ENCODE results near the gene RAB17.
"Not testable (repeated sequence)": the region's sequence is repeated elsewhere in the genome, so short reads cannot be mapped to it uniquely, and the experiment has no call there.

Gene RAB17

DNA sequence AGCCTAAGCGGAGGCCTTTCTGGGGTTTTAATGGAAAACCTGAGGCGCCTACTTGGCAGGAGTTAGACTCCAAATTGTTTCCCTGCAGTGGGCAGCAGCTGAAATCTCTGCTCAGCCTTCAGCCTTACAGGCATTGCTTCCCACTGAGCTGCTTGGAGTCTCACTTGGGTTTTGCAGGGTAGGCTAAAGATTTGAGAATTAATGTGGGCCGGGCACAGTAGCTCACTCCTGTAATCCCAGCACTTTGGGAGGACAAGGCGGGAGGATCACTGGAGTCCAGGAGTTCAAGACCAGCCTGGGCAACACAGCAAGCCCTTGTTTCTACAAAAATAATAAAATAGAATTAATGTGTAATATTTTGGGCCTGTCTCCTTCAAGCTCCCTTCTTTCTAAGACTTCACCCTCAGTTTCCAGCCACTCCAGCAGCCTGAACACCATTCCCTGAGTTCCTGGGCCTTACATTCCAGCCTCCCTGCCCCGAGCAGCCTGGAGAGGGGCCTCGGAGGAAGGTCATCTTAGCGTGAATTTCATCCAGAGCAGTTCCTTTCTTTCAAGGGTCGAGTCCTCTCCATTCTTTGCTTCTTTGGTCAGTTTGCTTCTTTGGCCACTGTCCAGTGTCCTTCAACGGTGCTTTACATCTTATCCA lies 9.1 kb upstream of the RAB17 start:
- no peak for DNase-seq (ENCODE audit: low spot score)

GRCh38 chr2:237598468-237599208 lies 8.1 kb upstream of the RAB17 start:
- DNase-seq (ENCODE audit: low spot score) = no peak

DNA sequence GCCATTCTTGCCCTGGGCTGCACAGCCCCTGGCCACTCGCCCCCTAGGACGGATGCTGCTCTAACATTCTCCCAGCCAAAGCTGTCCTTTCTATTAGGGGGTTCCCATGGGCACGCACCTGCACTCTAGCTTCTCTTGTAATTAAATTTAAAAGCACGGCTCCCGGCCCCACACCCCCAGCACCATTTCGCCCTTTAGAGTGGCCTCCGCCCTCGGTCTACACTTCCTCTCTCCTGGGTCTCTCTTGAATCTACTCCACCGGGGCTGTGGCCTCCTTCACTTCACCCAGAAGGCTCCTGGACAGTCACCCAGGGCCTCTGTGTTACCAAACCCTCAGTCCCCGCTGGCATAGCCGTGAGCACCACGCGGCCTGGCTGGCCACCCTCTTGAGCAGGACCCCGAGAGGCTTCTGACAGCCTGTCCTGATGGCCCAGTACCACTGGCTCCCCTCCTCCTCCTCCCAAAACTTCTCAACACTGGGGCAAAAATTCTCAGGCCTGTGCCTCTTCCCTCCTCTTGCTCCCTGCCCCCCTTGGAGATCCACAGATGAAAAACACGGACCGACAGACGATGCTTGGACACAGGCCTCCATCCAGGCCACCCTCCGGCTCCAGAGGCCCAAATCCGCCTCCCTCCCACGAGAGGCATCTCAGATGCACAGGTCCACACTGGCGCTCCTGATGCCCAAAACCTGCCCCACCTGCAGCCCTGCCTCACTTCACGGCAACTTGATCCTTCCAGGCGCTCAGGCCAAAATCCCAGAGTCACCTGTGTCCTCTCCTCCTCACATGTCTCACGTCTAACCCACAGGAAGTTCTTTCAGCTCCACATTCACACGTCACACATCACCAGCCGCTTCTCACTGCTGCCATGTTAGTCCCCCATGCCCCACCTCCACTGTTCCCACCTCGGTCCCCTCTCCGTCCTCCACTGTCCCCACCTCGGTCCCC lies 6.9 kb upstream of the RAB17 start:
- DNase-seq (ENCODE audit: low spot score) = no peak

DNA sequence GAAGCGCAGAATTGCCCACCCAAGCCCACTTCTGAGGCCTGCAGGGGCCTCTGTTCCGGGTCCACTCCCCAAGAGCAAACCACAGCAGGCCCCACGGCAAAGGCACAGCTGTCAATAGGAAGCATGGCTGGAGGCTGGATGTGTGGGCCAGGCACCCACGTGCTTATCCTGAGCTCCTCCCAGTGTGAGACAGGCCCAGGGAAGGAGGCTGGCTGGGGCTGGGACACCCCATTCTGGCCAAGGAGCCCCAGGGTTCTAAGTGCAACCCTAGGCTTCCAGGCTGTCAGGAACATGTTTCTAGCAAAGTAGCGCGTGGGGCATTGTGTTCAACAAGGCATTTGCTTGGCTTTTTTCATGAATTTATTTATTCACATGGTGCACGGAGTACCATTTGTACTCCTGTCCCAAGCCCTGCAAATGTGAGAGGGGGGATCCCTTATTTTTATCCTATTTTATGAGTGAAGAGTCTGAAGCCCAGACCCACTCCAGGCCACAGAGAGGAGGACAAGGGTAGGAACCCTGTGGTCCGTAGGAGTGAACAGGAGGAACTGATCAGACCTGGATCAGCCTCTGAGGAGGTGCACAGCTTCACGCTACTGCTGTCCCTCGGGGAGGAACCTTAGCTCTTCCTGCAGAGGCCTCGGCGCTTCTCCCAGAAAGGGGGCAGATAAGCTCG lies 6.1 kb upstream of the RAB17 start:
- no peak for DNase-seq (ENCODE audit: low spot score)

DNA sequence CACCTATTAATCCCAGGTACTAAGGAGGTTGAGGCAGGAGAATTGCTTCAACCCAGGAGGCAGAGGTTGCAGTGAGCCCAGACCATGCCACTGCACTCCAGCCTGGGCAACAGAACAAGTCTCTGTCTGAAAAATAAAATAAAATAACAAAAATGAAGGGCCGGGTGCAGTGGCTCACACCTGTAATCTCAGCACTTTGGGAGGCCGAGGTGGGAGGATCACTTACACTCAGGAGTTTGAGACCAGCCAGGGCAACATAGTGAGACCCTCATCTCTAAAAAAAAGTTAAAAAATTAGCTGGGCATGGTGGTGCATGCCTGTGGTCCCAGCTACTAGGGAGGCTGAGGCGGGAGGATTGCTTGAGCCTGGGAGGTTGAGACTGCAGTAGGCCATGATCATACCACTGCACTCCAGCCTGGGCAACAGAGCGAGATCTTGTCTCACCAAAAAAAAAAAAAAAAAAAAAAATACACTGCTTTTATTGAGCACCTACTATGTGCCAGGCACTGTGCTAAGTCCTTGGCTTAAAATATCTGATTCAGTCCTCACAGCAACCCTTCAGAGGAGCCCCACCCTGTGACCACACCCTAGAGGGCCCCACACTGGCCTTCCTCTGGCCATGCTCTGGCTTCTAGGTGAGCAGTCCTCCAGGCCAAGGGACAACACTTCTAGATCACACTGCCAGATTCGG lies 5.4 kb upstream of the RAB17 start:
- not testable (repeated sequence) for DNase-seq (ENCODE audit: low spot score)

DNA sequence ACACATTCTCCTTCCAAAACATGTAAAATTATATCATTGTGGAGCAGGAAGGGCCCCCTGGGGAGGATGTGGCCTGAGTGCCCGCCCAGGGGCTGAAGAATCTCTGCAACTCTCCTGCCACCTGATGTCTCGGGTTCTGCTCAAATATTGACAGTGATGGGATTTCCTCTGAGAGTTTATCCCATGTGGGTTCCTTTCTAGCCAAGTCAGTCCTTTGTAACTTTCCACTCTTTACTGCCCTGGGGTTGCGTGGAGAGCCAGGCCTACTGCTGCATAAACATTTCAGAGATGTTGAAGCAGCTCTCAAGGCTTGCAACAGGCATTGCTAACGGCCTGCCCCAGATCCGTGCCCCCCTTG lies 4.0 kb upstream of the RAB17 start:
- no peak for DNase-seq (ENCODE audit: low spot score)

DNA sequence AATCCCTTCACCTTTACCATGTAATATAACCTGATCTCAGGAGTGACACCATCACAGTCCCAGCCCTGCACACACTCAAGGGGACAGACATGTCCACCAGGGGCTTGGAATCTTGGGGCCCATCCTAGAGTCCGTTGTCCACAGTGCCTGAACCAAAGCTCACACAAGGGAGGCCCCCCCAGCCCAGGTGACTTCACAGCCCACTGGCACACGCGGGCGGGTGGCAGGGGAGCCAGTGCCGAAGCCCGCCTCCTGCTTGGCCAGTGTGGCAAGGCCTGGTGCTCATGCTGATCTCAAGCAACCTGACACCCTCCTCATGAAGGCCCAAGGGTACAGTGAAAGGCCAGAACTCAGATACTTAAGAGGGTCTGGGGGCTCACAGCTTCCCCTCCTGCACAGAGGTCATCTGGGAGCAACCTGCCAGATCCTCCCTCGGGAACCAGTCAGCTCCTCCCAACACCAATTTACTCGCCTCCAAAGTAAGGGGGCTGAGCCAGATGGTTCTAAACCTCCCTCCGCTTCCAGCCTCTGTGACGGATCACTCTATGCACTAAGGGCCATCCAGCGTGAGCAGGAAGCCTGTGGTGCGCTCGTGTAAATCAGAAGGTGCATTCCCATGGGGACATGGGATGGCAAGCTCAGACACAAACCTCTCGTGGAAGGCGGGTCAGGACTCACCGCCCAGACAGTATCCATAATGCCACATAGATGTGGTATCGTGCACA lies 3.2 kb upstream of the RAB17 start:
- peak; percentile 62 for DNase-seq (ENCODE audit: low spot score)

DNA sequence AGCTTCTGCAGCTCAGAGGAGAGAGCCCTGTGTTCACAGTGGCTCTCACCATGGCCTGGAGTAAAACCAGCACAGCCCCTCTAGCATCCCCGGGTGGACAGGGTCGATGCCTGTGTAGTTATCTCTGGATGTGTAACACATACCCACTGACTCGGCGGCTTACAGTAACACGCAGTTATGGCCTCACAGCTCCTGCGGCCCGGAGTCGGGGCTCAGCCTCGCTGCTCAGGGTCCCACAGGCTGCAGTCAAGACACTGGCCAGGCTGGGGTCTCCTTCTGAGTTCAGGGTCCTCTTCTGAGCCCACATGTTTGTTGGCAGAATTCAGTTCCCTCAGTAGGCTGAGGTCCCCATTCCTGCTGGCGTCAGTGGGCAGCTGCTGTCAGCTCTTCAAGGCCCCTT lies 2.5 kb upstream of the RAB17 start:
- no peak for DNase-seq (ENCODE audit: low spot score)

DNA sequence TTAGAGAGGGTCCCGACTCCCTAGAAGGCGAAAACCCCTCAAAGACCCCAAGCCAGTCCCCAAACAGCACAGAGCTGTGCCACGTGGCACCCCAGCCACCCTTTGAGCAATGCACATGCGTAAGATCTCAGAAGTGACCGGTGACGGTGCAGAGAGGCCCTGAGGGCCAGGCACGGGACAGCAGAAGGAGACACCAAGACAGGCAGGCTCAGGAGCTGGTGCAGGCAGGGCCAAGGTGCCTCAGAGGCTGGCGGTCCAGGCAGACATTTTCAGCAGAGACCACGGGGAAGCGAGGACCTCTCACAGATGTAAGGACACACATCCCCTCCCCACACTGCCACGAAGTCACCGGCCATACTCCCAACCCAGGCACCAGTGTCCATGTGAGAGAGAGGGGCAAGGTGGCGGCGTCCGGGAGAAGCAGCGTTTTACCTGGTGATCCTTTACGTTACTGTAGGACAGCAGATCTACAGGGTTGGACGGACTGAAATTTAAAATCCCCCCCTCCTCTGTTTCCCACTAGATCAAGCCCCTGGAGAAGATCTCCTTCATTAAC lies 2.0 kb upstream of the RAB17 start:
- DNase-seq (ENCODE audit: low spot score) = no peak

DNA sequence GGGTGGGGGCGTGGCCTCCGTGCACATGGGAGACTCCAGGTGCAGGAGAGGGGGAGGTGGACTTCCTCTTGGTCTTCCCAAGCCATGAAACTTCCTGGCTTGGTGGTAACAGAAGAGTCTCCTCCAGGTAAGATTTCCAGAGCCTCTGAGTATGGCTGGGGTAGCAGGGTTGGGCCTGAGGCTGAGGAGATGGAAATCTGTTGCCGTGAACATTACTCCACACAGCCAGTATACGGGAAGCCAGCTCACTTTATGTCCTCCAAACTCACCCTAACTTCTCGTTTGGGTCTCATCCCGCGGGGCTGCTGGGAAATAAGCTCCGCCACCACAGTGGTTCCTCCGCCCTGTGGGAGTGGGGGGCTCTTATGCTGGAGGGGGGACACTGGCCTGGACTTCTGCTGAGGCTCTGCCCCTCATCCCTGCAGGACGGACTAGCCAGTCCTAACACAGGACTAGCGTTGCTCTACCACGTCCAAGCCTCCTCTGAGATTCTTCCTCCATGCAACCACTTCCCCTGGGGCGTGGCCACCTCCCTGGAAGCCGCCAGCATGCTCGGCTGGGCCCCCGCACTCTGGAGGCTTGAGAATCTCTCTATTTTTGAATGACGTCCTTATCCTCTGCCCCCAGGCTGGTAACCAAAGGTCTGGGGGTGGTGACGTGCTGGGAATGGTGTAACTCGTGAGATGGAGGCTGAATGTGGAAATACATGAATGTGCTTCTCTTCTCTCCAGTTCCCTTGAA lies 777 bp upstream of the RAB17 start:
- no peak for DNase-seq (ENCODE audit: low spot score)

- no peak for DNase-seq (ENCODE audit: low spot score)
These were observed 2.4 kb downstream of the RAB17 start for GRCh38 chr2:237588044-237588696.

GRCh38 chr2:237585590-237586221 lies 4.8 kb downstream of the RAB17 start:
- no peak for DNase-seq (ENCODE audit: low spot score)

DNA sequence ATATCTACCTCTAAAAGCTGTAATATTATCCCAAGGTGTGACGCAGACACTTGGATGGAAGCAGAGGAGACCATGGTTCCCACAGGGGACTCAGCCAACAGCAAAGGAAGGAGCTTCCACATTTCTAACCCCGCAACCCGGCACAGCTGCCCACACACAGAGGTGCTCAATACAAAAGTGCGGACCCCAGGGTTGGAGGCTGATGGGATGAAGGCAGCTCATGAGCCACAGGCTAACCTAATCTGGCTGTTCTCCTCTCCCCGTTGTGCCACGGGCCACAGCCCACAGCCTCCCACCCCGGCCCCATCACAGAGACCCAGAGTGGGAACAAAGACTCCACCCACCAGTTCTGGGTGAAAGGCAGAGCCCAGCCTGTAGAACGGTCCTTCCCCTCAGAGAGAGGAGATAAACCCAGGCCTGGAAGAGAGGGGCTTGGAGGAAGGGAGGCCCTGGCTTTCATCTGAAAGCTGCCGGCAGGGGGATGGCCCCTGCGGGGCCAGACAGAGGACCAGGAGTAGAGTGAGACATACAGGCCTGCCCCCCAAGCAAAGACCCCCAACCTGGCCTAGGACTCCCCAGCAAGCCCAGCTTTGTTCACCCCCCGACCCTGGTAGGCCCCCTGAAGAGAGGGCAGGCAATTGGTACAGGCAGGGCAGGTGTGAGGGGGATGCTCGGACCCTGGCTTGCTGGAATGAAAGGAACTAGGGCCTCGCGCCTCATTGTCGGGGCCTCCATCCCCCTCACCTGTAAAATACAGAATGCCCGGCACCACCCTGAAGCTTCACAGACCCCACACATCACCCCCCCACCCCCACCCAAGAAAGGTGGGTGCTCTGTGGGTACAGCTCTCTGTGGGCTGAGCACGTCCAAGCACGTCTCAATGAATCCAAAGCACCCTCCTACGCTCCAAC lies 6.9 kb downstream of the RAB17 start:
- no peak for DNase-seq (ENCODE audit: low spot score)

GRCh38 chr2:237581751-237582746 lies 8.5 kb downstream of the RAB17 start:
- DNase-seq (ENCODE audit: low spot score) = peak; percentile 71

DNA sequence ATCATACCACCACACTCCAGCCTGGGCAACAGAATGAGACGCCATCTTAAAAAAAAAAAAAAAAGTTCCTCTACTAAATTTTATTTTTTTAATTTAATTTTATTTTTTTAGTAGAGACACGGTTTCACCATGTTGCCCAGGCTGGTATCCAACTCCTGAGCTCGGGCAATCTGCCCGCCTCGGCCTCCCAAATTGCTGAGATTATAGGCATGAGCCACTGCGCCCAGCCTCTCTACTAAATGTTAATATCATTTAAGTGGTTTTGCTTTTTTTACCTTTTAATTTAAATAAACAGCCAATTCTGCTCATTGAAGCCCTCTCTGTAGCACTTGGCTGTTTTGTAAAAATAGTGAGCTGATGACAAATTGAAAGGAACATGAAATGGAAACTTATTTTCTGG lies 9.2 kb downstream of the RAB17 start:
- no peak for DNase-seq (ENCODE audit: low spot score)
